ENCODE results near the gene KCNQ5.

DNA sequence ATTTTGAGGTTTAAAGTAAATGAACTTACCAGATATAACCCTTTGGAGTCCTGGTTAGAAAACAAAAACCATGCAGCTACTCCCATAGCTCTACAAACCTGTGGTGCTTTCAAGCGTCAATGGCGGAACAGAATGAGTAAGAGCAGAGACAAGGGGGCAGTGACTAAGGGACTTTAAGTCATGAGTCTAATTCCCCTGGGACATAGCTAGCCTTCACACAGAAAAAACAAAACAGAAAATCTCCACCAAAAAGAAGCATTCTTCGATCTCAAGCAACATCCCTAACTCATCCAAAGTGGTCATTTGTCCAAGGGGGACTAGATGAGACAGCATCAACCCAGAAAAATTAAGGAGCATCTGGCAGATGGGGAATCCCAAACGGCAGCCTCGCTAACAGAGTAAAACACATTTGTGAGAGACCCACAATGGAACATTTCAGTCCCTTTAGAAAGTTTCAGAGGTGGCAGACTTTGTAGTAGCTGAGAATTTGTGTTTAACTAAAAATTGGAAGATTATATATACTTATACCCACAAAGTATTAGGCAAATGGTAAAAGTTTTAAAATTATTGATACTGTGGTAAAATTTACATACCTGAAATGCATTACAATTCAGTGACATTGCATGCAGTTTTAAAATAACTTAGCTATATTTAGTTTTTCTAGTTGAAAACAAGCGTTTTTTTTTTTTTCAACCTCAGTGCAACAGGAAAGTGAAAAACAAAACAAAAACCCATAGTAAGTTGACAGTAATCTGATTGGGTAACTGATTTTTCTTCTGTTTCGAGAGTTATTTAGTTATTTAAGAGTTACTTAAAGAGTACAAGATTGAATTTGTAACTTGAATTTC is 67.5 kb downstream of the KCNQ5 start:
- TF ChIP-seq POLR2AphosphoS5 (IDR thresholded peaks at IDR 0.05) (no peak), EP300 (IDR thresholded peaks at IDR 0.05) (no peak)
- TF ChIP-seq, protein P1, sequence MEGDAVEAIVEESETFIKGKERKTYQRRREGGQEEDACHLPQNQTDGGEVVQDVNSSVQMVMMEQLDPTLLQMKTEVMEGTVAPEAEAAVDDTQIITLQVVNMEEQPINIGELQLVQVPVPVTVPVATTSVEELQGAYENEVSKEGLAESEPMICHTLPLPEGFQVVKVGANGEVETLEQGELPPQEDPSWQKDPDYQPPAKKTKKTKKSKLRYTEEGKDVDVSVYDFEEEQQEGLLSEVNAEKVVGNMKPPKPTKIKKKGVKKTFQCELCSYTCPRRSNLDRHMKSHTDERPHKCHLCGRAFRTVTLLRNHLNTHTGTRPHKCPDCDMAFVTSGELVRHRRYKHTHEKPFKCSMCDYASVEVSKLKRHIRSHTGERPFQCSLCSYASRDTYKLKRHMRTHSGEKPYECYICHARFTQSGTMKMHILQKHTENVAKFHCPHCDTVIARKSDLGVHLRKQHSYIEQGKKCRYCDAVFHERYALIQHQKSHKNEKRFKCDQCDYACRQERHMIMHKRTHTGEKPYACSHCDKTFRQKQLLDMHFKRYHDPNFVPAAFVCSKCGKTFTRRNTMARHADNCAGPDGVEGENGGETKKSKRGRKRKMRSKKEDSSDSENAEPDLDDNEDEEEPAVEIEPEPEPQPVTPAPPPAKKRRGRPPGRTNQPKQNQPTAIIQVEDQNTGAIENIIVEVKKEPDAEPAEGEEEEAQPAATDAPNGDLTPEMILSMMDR (IDR thresholded peaks at IDR 0.05), result no peak

Data from suprapubic skin (tissue), 4 donors.